Stimulated activated CD4-positive, alpha-beta T cell treated with anti-CD3 and anti-CD28 coated beads, Interleukin-2, amount 100 ng/mL, for 4 hours (primary cell): ENCODE data around the gene ADGRF5.

Experiments used
- DNase-seq: peaks from one replicate; pipeline ENCODE4 v3.0.0-alpha.2; 2020; ENCODE audit warnings: low read depth

Gene ADGRF5, protein sequence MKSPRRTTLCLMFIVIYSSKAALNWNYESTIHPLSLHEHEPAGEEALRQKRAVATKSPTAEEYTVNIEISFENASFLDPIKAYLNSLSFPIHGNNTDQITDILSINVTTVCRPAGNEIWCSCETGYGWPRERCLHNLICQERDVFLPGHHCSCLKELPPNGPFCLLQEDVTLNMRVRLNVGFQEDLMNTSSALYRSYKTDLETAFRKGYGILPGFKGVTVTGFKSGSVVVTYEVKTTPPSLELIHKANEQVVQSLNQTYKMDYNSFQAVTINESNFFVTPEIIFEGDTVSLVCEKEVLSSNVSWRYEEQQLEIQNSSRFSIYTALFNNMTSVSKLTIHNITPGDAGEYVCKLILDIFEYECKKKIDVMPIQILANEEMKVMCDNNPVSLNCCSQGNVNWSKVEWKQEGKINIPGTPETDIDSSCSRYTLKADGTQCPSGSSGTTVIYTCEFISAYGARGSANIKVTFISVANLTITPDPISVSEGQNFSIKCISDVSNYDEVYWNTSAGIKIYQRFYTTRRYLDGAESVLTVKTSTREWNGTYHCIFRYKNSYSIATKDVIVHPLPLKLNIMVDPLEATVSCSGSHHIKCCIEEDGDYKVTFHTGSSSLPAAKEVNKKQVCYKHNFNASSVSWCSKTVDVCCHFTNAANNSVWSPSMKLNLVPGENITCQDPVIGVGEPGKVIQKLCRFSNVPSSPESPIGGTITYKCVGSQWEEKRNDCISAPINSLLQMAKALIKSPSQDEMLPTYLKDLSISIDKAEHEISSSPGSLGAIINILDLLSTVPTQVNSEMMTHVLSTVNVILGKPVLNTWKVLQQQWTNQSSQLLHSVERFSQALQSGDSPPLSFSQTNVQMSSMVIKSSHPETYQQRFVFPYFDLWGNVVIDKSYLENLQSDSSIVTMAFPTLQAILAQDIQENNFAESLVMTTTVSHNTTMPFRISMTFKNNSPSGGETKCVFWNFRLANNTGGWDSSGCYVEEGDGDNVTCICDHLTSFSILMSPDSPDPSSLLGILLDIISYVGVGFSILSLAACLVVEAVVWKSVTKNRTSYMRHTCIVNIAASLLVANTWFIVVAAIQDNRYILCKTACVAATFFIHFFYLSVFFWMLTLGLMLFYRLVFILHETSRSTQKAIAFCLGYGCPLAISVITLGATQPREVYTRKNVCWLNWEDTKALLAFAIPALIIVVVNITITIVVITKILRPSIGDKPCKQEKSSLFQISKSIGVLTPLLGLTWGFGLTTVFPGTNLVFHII (N-terminal part only)

DNA sequence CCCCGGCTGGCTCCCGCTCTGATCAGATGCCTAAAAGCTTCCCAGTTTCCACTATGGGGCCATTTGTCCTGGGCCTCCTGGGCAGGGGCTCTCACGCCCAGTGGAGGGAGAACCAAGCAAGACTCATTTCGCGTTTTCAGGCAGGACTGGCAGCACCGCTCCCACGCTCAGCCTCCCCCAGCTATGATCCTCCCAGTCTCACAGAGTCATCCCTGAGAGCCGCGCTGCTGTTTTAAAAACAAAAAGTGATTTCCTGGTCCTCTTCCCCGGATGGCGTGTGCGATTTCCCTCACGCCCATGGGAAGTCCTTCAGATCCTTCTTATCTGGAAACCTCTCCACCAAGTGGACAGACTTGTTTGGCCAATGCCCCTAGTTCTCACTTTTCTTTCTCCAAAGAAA lies at the start of gene ADGRF5:
TSS of gene ADGRF5 (minus strand) at position 208 of the 400 bp plus-strand sequence. CDS start 15,176 bp downstream, outside the sequence.
- DNase-seq, result no peak

- DNase-seq, result no peak
Measured at GRCh38 chr6:46969206-46969605, 47.5 kb upstream of the ADGRF5 start.

GRCh38 chr6:46967826-46968349 lies 46.1 kb upstream of the ADGRF5 start:
- no peak for DNase-seq

- no peak for DNase-seq
Measured at GRCh38 chr6:46964716-46965519, 43.2 kb upstream of the ADGRF5 start.

DNA sequence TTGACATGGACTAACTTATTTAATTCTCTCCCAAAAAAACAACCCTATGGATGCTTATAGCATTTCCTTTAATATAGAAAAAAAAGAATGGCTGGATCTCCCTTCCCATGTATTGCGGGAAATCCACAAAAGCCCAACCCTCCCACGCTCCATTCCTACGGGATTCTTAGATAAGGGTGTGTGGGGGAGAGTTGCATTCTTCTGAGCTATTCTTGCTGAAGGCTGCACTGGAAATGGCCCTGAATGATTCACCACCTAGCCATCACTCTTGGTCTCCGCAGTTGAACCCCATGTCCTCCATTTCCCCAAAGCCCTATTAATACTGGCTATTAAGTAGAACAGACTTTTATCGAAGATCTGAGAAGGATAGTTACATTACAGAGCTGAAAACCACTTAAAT lies 41.9 kb upstream of the ADGRF5 start:
- no peak for DNase-seq

DNA sequence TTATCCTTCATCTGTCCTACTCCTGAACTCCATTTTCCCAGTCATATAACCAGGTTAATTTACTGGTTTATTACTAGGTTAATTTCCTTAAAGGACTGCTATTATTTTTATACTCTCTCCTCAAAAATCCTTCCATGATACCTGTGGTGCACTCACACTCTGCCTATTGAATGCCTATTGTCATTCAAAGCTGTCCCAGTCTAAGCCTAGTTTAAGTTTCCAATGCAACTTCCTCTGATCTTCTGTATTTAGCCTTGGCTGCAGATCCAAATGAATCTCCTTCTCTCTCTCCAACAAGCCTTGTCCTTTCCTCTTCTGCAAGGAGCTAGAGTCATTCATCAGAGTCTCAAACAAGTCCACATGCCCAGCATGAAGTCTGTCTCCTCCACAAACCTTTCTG lies 41.3 kb upstream of the ADGRF5 start:
- no peak for DNase-seq

- DNase-seq, result no peak
Measured at GRCh38 chr6:46961711-46962110, 40.0 kb upstream of the ADGRF5 start.

GRCh38 chr6:46961232-46961631 lies 39.5 kb upstream of the ADGRF5 start:
- DNase-seq, result no peak

GRCh38 chr6:46959419-46959818 lies 37.7 kb upstream of the ADGRF5 start:
- no peak for DNase-seq

- DNase-seq, result no peak
Measured at GRCh38 chr6:46956409-46956808, 34.7 kb upstream of the ADGRF5 start.

GRCh38 chr6:46954837-46955451 lies 33.2 kb upstream of the ADGRF5 start:
- DNase-seq, result no peak

DNA sequence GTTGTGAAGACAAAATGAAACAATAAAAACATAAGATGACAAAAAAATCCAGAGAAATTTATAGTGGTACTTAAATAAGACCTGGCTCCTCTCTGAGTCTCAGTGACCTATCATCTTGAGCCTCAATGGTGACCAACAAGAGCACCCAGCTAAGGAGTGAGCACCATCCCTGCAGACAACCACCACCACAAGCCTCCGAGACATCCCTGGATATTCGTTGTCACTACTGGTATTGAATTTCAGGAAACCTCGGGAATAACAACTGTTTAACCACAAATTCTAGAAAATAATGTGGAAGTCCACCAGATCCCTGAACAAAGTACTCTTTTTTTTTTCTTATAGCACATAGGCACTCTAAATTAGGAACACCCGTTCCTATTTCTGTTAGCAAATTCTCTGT lies 32.2 kb upstream of the ADGRF5 start:
- DNase-seq, result no peak

DNA sequence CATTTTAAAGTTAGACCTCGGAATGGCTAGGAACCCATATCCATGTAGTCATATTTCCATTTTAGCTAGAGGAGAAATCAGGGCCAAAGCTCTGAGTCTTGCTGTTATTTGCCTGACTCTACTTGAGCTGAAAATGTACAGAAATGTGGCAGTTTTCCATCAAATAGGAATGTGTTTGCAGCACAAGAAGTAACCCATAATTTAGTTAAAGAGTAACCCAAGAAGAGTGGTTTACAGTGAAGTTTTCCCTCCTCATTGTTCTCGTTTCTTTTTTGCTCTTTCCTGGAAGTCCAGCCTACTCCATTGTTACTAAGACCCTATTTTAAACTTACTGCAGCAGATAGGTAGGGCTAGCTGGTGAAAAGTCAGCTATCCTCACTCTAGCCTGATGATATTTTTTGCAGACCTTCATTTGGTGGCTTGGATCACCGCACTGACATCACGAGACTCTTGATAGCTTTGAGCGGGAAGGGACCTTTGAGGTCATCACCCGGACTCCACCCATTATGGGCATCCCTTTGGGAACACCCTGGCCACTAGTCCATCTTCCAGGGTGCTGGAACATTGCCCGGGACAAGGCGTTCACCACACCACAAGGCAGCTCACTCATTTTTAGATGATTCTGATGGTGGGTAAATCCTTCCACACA lies 28.0 kb upstream of the ADGRF5 start:
- DNase-seq, result no peak

GRCh38 chr6:46948699-46949098 lies 27.0 kb upstream of the ADGRF5 start:
- no peak for DNase-seq

GRCh38 chr6:46947497-46947896 lies 25.8 kb upstream of the ADGRF5 start:
- no peak for DNase-seq

DNA sequence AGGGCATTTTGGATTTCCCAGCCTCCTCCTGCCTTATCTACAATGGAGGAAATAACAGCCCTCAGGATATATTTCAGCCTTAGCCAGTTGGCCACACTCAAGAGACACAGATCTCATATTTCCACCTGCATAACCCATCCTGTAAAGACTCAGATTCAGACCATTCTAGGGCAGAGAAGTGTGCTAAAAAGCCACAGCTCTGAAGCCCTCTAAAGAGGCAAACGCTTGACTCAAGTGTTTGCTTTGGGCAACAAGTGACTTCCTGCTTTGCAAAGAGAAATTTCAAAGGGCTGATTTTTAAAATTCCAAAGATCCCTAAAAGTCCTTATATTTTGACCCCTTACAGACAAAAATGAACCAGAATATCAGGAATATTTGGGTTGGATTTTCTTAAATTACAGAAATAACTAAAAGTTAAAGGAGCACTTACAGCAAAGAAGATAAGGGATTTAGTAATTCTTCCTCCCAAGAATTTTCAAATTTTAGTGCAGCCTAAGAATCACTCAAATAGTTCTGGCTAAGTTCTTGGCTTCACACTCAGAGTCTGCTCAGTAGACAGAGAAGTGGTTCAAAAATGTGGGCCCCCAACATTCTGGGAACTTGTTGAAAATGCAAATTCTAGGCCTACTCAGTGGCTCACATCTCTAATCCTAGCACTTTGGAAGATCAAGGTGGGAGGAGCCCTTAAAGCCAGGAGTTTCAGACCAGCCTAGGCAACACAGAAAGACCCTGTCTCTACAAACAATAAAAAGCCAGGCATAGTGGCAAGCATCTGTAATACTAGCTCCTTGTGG lies 18.9 kb upstream of the ADGRF5 start:
- no peak for DNase-seq

- no peak for DNase-seq
Measured at GRCh38 chr6:46937642-46938041, 15.9 kb upstream of the ADGRF5 start.

GRCh38 chr6:46935687-46936086 lies 13.9 kb upstream of the ADGRF5 start:
- no peak for DNase-seq

GRCh38 chr6:46933751-46934150 lies 12.0 kb upstream of the ADGRF5 start:
- no peak for DNase-seq
